ENCODE measurements around the gene TNFSF8. TPM values are rescaled to one million over a fixed set of nuclear protein-coding genes. Genes with fewer than 3 reads are reported as not detected.

TNFSF8 gene
- total RNA-seq, 2 donors from 2014 or later: 0.22 to 1.7 TPM

GRCh38 chr9:114864471-114864870 is 65.9 kb downstream of the TNFSF8 start:
- TF ChIP-seq, protein P1, sequence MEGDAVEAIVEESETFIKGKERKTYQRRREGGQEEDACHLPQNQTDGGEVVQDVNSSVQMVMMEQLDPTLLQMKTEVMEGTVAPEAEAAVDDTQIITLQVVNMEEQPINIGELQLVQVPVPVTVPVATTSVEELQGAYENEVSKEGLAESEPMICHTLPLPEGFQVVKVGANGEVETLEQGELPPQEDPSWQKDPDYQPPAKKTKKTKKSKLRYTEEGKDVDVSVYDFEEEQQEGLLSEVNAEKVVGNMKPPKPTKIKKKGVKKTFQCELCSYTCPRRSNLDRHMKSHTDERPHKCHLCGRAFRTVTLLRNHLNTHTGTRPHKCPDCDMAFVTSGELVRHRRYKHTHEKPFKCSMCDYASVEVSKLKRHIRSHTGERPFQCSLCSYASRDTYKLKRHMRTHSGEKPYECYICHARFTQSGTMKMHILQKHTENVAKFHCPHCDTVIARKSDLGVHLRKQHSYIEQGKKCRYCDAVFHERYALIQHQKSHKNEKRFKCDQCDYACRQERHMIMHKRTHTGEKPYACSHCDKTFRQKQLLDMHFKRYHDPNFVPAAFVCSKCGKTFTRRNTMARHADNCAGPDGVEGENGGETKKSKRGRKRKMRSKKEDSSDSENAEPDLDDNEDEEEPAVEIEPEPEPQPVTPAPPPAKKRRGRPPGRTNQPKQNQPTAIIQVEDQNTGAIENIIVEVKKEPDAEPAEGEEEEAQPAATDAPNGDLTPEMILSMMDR (IDR thresholded peaks at IDR 0.05): no peak
- Histone ChIP-seq H3K27ac (no peak overlapping the region), H3K36me3 (no peaks in the 10 kb centered on the region), H3K4me3 (no peak overlapping the region), H3K27me3 (no peaks in the 10 kb centered on the region), H3K4me1 (no peaks in the 10 kb centered on the region), H3K9me3 (no peaks in the 10 kb centered on the region)
- no peak for DNase-seq (ENCODE audit: low spot score)

DNA sequence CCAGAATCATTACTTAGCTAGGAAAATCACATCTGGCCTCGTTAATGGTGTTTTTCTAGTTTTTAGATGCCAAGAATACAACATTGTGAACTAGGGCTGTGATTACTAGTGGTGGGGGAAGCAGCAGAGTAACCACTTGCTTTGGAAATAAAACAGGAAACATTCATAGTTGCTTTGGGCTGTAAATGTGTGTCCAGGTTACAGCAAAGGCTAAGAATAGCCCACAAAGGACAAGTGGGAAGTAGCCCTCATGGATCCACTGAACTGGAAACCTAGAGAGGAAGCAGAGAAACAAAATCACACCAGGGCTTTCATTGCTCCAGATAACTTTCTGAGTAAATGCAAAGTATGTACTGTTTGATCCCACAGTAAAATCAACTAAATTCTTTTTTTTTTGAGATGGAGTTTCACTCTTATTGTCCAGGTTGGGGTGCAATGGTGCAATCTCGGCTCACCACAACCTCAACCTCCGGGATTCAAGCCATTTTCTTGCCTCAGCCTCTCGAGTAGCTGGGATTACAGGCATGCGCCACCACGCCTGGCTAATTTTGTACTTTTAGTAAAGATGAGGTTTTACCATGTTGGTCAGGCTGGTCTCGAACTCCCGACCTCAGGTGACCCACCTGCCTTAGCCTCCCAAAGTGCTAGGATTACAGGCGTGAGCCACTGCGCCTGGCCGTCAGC is 68.3 kb downstream of the TNFSF8 start:
- Histone ChIP-seq H3K27ac (no peak overlapping the region), H3K27me3 (no peaks in the 10 kb centered on the region)
- TF ChIP-seq, protein P1 (IDR thresholded peaks at IDR 0.05): no peak

DNA sequence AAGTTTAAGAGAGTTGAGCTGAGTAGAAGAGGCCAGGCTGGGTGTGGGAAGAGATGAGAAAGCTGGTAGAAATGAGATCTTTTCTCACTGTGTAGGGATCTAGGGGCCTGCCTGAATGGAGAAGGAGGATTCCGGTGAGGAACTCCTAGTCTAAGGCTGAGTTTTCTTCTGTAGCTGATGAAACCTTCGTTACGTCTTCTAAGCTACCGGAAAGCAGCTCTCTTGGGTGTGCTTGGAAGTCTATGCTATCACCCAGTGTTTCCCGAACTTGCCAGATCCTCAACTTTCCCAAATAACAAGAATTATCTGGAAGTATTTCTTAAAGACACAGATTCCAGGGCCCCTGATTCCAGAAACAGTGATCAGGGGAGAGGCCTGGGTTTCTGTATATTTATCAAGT is 69.1 kb downstream of the TNFSF8 start:
- Histone ChIP-seq H3K4me3 (no peak overlapping the region), H3K27ac (no peak overlapping the region), H3K4me1 (no peaks in the 10 kb centered on the region), H3K36me3 (no peaks in the 10 kb centered on the region), H3K27me3 (no peaks in the 10 kb centered on the region), H3K9me3 (no peaks in the 10 kb centered on the region)
- DNase-seq (ENCODE audit: low spot score): no peak
- TF ChIP-seq, protein P1 (IDR thresholded peaks at IDR 0.05): no peak

More for the DNA sequence above, 68.3 kb downstream of the TNFSF8 start:
- H3K4me3 ChIP-seq: no peak overlapping the region
- no peaks in the 10 kb centered on the region for H3K4me1 ChIP-seq
- H3K9me3 ChIP-seq: no peaks in the 10 kb centered on the region
- no peaks in the 10 kb centered on the region for H3K36me3 ChIP-seq
- no peak for DNase-seq (ENCODE audit: low spot score)

DNA sequence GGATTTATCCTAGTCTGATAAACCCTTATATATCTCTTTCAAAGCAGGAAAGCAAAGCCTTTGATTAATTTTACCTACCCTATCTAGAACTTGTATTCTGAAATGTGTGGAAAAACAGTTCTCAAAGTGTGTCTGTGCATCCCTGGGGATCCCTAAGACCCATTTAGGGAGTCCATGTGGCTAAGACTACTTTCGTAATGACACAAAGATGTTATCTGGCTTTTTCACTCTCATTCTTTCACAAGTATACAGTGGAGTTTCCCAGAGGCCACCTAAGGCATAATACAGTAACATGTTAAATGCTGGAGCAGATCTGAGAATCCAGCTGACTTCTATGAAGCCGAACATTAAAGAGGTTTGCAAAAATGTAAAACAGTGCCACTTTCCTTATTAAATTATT is 70.2 kb downstream of the TNFSF8 start:
- H3K36me3 ChIP-seq: no peaks in the 10 kb centered on the region
- TF ChIP-seq, protein P1 (IDR thresholded peaks at IDR 0.05): no peak
- H3K9me3 ChIP-seq: no peaks in the 10 kb centered on the region
- H3K27me3 ChIP-seq: no peaks in the 10 kb centered on the region
- DNase-seq (ENCODE audit: low spot score): no peak
- no peaks in the 10 kb centered on the region for H3K4me1 ChIP-seq
- no peak overlapping the region for H3K27ac ChIP-seq
- no peak overlapping the region for H3K4me3 ChIP-seq

DNA sequence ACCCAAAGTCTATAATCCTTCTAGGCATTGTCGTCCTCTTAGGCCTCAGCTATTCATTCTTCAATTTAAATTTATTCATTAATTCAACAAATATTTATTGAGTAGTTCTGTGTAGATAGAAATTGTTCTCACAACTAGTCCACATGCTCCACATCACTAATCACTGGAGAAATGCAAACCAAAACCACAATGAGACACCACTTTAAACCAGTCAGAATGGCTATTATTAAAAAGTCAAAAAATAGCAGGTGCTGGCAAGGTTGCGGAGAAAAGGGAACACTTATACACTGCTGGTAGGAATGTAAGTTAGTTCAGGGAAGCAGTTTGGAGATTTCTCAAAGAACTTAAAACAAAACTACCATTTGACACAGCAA is 73.5 kb downstream of the TNFSF8 start:
- Histone ChIP-seq H3K27me3 (no peaks in the 10 kb centered on the region), H3K36me3 (no peaks in the 10 kb centered on the region), H3K27ac (no peak overlapping the region), H3K4me1 (no peaks in the 10 kb centered on the region), H3K9me3 (no peaks in the 10 kb centered on the region), H3K4me3 (no peak overlapping the region)
- DNase-seq (ENCODE audit: low spot score): no peak
- TF ChIP-seq, protein P1 (IDR thresholded peaks at IDR 0.05): no peak

Data from right atrium auricular region (tissue), 2 donors.